EL (cell line): ENCODE measurements around the gene ADAM12.

Experiments used
- DNase-seq: peaks from one replicate; pipeline ENCODE4 v3.0.0-alpha.2; 2016

The ADAM12 gene

GRCh38 chr10:126133906-126134656 lies 254.2 kb downstream of the ADAM12 start:
- peak; percentile 83 for DNase-seq

DNA sequence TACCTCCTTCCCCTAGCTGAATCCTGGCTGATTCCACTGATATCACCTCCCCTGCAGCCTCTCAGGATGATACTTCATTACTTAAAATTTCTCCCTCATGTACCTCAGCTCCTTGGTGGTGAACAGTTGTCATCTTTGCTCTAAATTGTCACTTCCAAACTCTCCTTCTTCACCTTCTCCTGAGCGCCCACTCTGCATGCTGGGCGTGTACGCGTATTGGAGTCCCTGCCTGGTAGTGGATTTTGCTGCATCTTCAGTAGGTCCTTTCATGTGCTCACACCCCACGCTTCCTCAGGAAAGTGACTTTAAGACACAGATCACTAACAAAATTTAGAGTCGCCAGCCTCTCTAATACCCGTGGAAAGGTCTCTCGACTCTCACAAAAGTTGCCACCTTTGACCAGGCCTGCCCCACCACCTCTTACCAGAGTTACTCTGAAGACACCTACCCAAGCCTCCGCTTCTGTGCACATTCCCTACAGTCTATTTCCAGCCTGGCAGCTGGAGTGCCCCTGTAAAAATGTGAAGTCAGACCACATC lies 255.1 kb downstream of the ADAM12 start:
- no peak for DNase-seq

GRCh38 chr10:126131341-126131740 lies 256.9 kb downstream of the ADAM12 start:
- no peak for DNase-seq

DNA sequence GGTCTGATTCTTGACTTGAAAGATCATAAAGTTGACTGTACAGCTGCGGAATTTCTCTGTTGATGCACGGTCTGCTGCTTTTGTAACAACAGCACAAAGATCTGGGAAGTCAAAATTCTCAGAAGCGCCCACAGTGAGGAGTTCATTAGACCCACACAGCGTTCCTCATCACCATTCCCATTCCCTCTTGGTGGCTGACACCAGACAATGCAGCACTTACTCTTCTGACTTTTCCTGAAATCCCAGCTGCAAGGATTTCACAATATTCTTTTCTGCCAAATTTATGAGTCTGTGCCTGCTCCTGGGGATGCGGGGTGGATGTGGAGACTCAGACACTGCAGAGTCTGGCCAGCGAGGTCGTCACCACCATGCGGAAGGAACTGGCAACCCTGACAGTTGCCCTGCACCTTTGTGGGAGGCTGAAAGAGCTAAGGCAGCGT lies 258.0 kb downstream of the ADAM12 start:
- DNase-seq, result no peak

DNA sequence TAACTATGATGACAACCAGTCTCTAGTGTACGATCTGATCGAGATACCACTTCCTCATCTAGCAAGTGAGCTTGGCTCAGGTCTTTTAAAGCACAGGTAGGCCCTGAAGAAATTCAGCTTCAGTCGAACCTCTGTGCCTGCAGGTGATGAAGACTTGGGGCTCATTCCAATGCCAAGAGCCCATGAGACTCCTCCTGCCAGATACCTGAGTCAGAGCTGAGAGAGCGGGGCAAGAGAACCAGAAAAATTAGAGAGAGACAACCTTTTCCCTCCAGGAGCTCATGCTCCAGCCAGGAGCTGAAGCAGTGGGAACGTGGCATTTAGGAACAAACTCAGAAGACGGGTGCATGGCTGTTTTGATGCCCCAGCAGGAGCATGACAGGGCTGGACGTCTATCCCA lies 259.3 kb downstream of the ADAM12 start:
- no peak for DNase-seq

DNA sequence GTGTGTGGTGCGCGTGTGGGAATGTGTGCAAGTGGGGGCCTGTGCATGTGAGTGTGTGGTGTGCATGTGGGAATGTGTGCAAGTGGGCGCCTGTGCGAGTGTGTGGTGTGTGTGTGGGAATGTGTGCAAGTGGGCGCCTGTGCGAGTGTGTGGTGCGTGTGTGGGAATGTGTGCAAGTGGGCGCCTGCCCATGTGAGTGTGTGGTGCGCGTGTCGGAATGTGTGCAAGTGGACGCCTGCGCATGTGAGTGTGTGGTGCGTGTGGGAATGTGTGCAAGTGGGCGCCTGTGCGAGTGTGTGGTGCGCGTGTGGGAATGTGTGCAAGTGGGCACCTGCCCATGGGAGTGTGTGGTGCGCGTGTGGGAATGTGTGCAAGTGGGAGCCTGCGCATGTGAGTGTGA lies 259.7 kb downstream of the ADAM12 start:
- DNase-seq, result no peak

GRCh38 chr10:126127481-126128029 lies 260.7 kb downstream of the ADAM12 start:
- no peak for DNase-seq

GRCh38 chr10:126126866-126127265 lies 261.4 kb downstream of the ADAM12 start:
- DNase-seq, result no peak

GRCh38 chr10:126126023-126126422 lies 262.3 kb downstream of the ADAM12 start:
- no peak for DNase-seq

DNA sequence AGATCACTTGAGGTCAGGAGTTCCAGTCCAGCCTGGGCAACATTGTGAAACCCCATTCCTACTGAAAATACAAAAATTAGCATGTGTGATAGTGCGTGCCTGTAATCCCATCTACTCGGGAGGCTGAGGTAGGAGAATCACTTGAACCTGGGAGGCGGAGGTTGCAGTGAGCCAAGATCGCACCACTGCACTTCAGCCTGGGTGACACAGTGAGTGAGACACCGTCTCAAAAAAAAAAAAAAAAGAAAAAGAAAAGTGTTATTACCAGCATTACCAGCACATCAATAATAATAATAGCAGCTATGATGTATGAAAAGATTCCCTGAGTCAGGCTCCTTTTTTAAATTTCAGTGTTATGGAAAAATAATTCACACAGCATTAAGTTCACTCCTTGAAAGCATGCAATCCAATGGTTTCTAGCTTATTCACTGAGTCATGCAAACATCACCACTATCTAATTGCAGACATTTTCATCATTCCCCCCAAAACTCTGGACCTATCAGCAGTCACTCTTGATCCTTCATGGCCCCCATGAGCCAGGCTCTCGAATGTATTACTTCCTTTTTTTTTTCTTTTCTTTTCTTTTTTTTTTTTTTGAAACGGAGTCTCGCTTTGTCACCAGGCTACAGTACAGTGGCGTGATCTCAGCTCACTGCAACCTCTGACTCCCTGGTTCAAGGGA lies 263.5 kb downstream of the ADAM12 start:
- DNase-seq, result no peak

DNA sequence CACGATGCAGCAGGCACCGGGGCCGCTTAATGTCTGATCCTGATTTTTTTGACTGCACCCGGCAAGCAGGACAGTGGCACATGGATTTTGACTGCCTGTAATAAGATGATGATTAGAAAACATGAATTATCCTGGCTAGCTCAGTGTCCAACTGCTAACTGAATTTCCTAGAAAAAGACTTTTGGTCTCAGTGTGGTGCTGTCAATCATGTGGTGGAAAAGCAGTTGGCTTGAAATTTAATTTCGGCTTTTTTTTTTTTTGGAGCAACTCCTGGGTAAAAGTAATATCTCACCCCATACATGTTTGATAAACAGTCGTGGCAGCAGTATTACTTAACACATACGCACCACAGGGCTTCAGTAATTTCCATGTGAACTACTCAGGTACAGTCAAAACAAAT lies 264.2 kb downstream of the ADAM12 start:
- DNase-seq, result no peak

- DNase-seq, result no peak
Measured at GRCh38 chr10:126123466-126123865, 264.8 kb downstream of the ADAM12 start.

DNA sequence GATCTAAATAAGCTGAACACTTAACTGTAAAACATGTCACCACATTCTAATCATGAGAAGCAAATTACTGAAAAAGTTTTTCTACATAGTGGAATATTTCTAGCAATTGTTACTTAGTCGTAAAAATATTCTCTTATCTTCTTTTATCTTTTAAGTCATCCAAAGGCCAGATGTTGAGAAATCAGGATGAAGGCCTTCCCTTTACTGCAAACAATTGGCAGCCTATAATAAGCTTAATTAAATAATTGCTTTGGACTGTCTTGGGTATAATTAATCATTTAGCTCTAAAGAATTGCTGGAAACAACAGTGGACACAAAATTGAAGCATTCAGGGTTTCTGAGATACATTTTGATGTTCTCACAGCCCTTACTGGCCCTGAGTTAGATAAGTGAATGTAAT lies 265.4 kb downstream of the ADAM12 start:
- no peak for DNase-seq

GRCh38 chr10:126119599-126119998 lies 268.7 kb downstream of the ADAM12 start:
- DNase-seq, result peak; percentile 57

- no peak for DNase-seq
Measured at GRCh38 chr10:126118476-126118875, 269.8 kb downstream of the ADAM12 start.

- no peak for DNase-seq
Measured at GRCh38 chr10:126117196-126117595, 271.1 kb downstream of the ADAM12 start.

DNA sequence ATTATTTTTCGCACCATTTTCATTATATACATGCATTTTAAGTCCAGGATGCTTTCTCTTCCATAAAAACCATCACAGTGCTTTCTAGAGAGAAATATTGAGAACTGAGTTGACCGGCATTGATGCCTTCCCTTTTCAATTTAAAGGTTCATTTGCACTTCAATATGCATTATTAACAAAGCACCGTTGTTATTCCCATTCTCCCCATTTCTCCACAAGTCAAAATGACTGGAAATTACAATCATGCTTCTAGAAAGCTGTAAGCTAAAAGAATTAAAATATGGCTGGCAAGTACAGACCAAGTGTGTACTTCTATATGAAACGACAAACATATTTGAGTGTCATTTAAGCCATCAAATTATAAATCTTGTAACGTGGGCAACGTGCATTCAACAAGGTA lies 272.4 kb downstream of the ADAM12 start:
- no peak for DNase-seq

DNA sequence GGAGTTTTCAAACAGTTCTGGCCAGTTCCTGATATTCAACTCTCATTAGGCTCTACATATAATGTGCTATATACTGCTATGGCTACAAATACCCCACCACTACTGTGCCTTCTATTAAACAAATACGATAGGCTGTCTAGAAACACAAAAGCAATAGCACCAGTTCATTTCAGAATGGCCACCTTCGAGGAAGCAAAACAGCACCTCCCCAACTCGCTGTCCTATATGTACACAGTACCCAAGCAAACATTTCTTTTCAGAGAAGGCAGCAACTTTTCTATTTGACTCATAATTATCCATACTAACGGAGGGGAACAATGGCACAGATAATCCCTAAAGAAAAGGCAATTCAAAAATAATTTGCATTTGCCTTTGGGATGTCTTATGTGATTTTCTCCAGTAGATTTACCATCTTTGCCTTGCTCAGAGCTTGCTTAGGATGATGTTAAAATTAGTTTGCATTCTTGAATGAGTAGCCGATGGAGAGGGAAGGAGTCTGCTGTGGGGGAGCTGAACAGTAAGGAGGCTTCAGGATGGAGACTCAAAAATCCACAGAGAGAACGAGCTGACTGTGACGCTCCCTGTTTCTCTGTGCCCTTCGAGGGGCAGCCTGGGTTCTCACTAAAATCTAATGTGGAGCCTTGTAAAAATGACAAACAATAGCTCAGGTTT lies 273.3 kb downstream of the ADAM12 start:
- no peak for DNase-seq

DNA sequence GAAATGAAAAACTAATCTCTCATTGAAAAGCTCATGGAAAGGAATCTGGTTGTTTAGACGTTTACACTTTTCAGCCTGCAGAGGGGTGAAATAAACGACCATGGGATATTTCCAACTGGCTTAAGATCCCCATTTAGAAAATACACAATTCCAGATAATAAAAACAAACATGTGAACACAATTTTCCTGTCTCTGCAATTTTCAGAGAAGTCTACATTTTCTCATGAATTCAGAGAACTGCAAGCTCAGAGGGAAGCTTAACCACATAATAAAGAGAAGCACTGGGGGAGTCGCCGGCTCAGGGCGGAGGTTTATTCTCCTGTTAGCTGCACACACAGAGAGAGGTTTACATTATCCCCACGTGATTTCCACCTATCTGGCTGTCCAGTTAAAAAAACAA lies 276.8 kb downstream of the ADAM12 start:
- no peak for DNase-seq

GRCh38 chr10:126110489-126111180 lies 277.6 kb downstream of the ADAM12 start:
- no peak for DNase-seq

DNA sequence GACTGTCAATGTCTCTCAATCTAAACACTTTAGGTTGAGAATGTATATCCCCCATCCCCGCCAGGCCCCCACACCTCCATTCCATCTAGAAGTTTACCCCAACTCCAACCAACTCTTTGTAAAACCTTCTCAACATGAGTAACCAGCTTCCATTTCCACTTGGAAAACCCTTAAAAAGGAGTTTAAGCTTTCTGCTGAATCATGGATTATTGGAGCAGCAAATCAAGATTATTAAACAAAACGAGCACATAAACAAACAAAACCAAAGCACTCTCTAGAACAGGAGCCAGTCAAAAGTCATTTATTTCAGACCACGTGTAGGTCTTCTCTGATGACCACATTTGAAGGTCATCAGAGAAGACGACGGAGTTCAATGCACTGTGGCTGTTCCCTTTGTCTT lies 278.4 kb downstream of the ADAM12 start:
- no peak for DNase-seq

- DNase-seq, result no peak
Measured at GRCh38 chr10:126108693-126109092, 279.6 kb downstream of the ADAM12 start.

- no peak for DNase-seq
Measured at GRCh38 chr10:126104767-126105166, 283.5 kb downstream of the ADAM12 start.
